Panc1 (cell line): ENCODE data around the gene PCDHA12.

ENCODE experiments used
- CTCF ChIP-seq: fragments of 450-650 bp; IDR thresholded peaks from 2 replicates; pipeline ENCODE4 v1.5.1; 2017; ENCODE audit warnings: mild to moderate bottlenecking
- POLR2AphosphoS5 ChIP-seq: IDR thresholded peaks from 2 replicates; pipeline ENCODE4 v1.6.1; 2012; ENCODE audit warnings: mild to moderate bottlenecking, low read depth, low read length, moderate library complexity
- REST ChIP-seq, 2 experiments: IDR thresholded peaks; 2 replicates each; pipeline ENCODE4 v1.6.1; 2011 to 2012; ENCODE audit warnings: low read depth in 2 of 2, control low read depth in 1 of 2, low read length in 1 of 2, mild to moderate bottlenecking in 1 of 2, moderate library complexity in 1 of 2; ENCODE audit not compliant: insufficient read depth in 1 of 2
- SIN3A ChIP-seq: IDR thresholded peaks from 2 replicates; pipeline ENCODE4 v1.6.1; 2012; ENCODE audit warnings: low read depth, mild to moderate bottlenecking, low read length, moderate library complexity, borderline replicate concordance; ENCODE audit not compliant: insufficient read depth

GRCh38 chr5:140881889-140882590, 6.9 kb downstream of the PCDHA12 start, which contains the start of gene PCDHA13:
- TF ChIP-seq CTCF (no peak), REST (IDR thresholded peaks at IDR 0.05; ENCODE audit: insufficient read depth in 1 of 2, low read depth in 2 of 2, low read length in 1 of 2) (no peak), POLR2AphosphoS5 (no peak), SIN3A (no peak)
